M059J (cell line): ENCODE measurements around the gene SMG5. TPM values are rescaled to one million over a fixed set of nuclear protein-coding genes. Genes with fewer than 3 reads are reported as not detected.
"Not testable (repeated sequence)": the region's sequence is repeated elsewhere in the genome, so short reads cannot be mapped to it uniquely, and the experiment has no call there.

Experiments used
- DNase-seq: peaks from one replicate; pipeline ENCODE4 v3.0.0-alpha.2; 2012; ENCODE audit warnings: low read depth
- total RNA-seq: library from RNA; depleted of rRNA; stranded (reverse); fragments of >200 nt; shearing (Covaris generic); gene quantifications from 2 replicates; pipeline ENCODE4 v1.2.3, GENCODE V29; 2014; rRNA removed

The SMG5 gene, protein sequence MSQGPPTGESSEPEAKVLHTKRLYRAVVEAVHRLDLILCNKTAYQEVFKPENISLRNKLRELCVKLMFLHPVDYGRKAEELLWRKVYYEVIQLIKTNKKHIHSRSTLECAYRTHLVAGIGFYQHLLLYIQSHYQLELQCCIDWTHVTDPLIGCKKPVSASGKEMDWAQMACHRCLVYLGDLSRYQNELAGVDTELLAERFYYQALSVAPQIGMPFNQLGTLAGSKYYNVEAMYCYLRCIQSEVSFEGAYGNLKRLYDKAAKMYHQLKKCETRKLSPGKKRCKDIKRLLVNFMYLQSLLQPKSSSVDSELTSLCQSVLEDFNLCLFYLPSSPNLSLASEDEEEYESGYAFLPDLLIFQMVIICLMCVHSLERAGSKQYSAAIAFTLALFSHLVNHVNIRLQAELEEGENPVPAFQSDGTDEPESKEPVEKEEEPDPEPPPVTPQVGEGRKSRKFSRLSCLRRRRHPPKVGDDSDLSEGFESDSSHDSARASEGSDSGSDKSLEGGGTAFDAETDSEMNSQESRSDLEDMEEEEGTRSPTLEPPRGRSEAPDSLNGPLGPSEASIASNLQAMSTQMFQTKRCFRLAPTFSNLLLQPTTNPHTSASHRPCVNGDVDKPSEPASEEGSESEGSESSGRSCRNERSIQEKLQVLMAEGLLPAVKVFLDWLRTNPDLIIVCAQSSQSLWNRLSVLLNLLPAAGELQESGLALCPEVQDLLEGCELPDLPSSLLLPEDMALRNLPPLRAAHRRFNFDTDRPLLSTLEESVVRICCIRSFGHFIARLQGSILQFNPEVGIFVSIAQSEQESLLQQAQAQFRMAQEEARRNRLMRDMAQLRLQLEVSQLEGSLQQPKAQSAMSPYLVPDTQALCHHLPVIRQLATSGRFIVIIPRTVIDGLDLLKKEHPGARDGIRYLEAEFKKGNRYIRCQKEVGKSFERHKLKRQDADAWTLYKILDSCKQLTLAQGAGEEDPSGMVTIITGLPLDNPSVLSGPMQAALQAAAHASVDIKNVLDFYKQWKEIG
- 66.7 and 97.0 TPM in 2 replicates for total RNA-seq

- DNase-seq = peak; percentile 99
Observed at GRCh38 chr1:156282479-156283222, at the start of gene SMG5. Gene SMG5, minus strand, starts transcription at chr1:156282825. Its CDS starts 145 bp downstream, at chr1:156282680.

DNA sequence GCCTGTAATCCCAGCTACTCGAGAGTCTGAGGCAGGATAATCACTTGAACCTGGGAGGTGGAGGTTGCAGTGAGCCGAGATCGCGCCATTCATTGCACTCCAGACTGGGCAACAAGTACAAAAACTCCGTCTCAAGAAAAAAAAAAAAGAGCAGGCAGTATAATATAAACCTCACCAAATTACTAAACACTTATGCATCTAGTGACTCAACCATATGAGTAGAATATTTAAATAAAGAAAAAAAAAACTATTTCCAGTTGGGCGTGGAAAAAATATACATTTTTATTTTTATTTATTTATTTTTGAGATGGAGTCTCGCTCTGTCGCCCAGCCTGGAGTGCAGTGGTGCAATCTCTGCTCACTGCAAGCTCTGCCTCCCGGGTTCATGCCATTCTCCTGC is 40.6 kb upstream of the SMG5 start:
- not testable (repeated sequence) for DNase-seq

DNA sequence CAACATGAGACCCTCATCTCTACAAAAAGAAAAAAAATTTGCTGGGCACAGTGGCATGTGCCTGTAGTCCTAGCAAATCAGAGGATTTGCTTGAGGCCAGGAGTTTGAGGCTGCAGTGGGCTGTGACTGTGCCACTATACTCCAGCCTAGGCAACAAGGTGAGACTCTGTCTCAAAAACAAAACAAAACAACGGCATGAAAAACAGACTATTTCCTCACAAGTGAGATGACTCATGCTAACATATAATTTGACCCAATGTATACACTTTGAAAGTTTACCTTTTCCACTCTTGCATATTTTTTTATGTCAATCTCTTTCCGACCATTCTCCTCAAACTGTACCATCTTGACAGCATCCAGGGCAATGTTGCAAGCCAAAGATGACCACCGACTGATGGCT is 37.9 kb upstream of the SMG5 start:
- DNase-seq = no peak

GRCh38 chr1:156319664-156320063 is 37.0 kb upstream of the SMG5 start:
- DNase-seq = peak; percentile 42

GRCh38 chr1:156316909-156317308 is 34.3 kb upstream of the SMG5 start:
- no peak for DNase-seq

DNA sequence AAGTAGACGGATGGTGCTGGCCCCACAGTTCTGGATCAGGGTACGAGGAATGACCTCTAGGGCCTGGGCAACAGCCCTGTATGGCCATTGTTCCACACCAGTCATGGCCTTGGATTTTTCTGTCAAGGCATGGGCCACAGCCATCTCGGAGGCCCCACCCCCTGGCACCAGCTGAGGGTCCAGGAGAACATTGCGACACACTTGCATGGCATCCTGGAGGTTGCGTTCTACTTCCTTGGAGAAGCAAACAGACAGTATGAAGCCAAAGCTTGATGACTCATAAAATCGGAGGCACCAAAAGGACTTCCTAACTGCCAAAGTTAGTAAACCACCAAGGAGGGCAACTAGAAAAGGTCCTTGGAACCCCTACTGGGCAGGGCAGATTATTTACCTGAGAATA is 28.3 kb upstream of the SMG5 start:
- DNase-seq = peak; percentile 79

- peak; percentile 61 for DNase-seq
Observed at GRCh38 chr1:156308078-156308477, 25.5 kb upstream of the SMG5 start.

DNA sequence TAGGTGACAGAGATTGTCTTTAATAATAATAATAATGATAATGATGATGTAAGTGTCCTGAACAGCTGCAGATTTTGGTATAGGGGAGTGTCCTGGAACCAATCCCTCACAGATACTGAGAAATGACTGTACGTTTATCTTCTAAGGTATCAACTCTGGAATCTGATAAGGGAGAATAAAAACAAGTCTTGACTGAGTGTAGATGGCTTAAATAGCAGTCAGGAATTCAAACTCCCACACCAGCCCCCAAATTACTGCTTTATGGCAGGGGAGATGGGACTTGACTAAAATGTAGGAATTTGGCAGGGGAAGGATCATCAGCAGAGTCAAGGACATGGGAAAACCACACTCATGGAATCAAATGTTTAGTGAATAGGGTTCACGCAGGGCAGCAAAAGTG is 22.6 kb upstream of the SMG5 start:
- DNase-seq = no peak

DNA sequence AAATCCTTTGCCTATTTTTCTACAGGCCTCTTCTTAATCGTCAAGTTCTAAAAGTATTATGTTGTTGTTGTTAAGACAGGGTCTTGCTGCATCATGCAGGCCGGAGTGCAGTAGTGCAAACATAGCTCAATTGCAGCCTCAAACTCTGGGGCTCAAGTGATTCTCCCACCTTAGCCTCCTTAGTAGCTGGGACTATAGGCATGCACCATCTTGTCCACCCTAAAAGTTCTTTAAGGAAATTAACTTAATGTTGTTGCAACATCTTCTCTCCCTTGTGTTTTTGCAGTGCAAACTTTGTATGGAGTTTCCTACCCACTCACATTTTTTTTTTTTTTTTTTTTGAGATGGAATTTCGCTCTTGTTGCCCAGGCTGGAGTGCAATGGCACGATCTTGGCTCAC is 20.6 kb upstream of the SMG5 start:
- DNase-seq = no peak

GRCh38 chr1:156298852-156299357 is 16.3 kb upstream of the SMG5 start, which contains the start of gene VHLL:
Gene VHLL, minus strand, starts transcription at chr1:156299307. Its CDS starts 118 bp downstream, at chr1:156299189.
- no peak for DNase-seq

DNA sequence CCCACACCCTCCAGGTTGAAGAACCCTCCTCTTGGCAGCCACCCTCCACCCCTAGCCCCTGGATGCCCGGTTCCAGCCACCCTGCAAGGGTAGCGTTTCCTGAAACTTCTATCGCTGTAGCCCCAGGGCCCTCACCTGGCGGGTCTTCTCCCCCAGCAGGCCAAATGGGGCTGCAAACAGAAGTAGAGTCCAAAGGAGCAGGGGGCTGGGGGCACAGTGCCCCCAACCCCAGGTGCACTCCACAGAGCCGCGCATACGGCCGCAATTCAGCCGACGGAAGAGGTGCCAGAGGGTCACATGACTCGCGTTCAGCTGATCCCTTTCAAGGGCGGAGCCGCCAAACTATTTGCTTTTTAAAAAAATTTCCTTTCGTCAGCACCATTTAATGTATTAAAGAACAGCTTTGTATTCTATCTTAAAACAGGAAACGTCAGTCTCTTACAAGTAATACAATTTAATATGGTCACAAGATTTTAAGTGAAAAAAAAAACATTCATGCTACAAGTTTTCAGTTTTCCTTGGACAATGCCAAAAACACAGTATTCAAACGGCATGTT is 12.8 kb upstream of the SMG5 start, which contains the start of gene GLMP:
Gene GLMP, minus strand, starts transcription at position 289 of the 557 bp plus-strand sequence. Its CDS starts 34 bp downstream, at position 255.
- DNase-seq = peak; percentile 58

DNA sequence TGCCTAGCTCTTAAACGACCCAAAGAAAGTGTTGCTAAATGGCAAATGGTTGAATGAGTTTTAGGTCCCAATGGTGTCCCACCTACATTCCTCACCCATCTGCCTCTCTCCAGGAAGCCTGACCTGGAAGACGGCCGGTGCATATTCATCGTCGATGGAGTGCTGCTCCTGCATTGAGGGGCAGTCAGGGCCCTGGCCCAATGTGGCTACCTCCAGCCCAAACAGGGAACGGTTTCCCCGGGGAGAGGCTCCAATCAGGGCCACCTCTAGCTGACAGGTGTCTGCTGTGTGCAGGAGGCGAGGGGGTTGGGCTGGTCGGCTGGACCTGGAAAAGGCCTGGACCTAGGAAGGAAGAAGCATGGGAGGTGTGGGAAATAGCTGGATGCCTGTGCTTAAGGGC is 11.3 kb upstream of the SMG5 start:
- no peak for DNase-seq

DNA sequence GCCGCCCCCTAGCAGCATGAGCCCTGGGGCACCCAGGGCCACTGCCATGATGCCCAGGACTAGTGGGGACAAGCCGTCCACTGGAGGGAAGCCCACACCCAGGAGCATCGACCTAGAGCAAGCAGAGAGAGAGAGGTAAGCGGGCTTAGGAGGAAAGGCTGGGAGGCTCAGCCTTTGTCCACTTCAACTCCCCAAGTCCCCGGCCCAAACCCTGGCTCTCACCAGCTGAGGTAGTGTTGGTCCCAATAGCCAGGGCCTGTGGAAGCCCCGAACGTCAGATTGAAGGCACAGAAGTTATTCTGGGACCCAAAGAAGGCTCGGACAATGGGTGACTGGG is 10.4 kb upstream of the SMG5 start:
- DNase-seq = no peak

GRCh38 chr1:156291226-156292061 is 8.8 kb upstream of the SMG5 start:
- no peak for DNase-seq

GRCh38 chr1:156289857-156290256 is 7.2 kb upstream of the SMG5 start:
- no peak for DNase-seq

GRCh38 chr1:156286061-156286460 is 3.4 kb upstream of the SMG5 start:
- DNase-seq = no peak

DNA sequence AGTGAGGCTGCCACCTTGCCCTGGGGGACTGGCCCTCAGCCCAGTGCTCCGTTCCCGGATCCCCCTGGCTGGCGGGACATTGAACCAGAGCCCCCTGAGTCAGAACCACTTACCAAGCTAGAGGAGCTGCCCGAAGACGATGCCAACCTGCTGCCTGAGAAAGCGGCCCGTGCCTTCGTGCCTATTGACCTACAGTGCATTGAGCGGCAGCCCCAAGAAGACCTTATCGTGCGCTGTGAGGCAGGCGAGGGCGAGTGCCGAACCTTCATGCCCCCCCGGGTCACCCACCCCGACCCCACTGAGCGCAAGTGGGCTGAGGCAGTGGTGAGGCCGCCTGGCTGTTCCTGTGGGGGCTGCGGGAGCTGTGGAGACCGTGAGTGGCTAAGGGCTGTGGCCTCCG is 2.8 kb upstream of the SMG5 start:
- no peak for DNase-seq

- DNase-seq = no peak
Observed at GRCh38 chr1:156284757-156285156, 2.1 kb upstream of the SMG5 start.

DNA sequence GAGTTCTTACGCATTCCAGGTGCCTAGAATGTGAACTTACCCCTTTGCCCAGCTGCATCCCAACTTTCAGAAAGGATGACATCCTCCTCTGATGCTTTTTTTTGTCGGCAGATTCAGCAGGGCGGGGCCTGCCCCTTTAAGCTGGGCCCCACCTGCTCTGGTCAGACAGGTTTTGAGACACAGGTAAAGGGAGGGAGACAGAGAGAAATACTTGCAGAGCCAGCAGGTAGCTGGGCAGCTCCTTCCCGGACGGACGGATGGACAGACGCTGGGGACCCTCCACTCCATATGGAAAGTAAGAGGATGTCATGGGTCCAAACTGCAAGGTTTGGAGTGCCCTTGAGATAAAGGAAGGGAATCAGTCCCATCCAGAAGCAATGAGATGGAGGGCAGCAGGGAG is 1.5 kb upstream of the SMG5 start, which contains the start of gene TMEM79:
Gene TMEM79, plus strand, starts transcription at position 214 of the 400 bp plus-strand sequence. CDS start 902 bp downstream, outside the sequence.
- no peak for DNase-seq

DNA sequence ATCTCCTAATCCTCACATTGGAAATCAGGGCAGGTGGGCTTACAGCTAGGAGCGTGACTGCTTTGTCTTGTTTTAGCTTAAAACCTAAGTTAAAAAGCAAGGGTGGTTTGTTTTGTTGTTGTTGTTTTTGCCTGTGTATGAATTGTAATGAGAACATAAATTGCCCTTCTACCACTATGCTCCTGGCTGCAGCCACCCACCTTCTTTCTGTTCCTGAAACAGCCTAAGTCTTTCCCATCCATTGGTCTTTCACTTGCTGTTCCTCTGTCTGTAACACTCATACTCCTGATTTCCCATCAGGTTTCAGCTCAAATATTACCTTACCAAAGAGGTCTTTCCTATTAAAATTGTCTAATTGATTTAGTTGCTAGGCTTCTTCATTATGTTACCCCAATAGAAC is 896 bp upstream of the SMG5 start:
- no peak for DNase-seq
